Articular chondrocyte of knee joint (primary cell): Measurements from ENCODE around the gene MMP1. TPM values are rescaled to one million over a fixed set of nuclear protein-coding genes. Genes with fewer than 3 reads are reported as not detected.

Experiments
- total RNA-seq: library from RNA; depleted of rRNA; stranded (reverse); fragments of >200 nt; gene quantifications from 2 replicates; pipeline ENCODE4 v1.2.3, GENCODE V29; 2012

Gene MMP1
- total RNA-seq: 13.7 and 21.8 TPM in 2 replicates

DNA sequence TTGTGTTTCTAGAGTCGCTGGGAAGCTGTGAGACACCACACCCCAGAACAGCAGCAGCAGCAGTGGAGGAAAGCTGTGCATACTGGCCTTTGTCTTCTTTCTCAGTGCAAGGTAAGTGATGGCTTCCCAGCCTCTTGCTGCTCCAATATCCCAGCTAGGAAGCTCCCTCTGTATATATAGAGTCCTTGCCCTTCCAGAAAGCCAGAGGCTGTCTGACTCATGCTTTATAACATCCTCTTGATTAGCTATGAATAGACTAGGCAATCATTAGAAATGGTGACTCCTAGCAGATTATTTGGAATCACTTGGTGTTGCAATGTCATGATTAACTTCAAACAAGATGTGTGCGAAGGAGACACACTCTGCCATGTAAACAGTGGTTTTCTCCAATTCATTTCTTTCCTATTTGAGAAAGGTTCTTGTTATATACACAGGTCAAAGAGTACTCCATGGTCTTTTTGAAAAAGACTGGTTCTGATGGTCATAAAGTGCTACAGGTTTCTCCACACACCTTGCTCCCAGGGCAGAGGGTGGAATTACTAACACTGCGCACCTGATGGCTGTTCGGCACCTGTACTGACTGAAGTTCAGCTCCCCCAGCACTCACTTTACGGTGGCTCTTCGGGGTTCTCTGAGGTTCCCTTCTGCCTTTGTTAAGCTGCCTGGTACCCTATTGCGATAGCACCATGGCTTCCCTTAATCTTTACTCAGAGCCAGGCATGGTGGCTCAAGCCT is at the start of gene MMP1:
Gene MMP1, minus strand, starts transcription at position 149 of the 735 bp plus-strand sequence. Its CDS starts 68 bp downstream, at position 81.

DNA sequence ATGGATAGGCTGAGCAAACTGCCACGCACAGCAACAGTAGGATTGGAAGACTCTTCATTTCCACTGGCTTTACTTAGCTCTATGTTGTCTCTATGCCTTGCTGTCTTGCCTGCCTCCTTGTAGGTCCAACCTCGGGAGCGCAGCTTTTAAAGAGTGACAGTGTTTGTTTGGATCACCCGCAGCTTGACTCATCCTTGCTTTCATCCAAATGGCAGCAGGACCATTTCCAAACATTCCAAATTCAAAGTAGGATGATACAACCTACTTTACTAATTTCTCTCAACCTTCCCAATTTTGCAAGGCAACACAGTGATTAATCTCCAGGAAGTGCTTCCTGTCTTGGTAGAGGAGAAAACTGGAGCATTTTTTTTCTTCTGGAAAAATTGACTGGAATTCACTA is 45.5 kb upstream of the MMP1 start, which contains the start of gene MMP3:
Gene MMP3, minus strand, starts transcription at position 121 of the 400 bp plus-strand sequence. Its CDS starts 63 bp downstream, at position 58.

DNA sequence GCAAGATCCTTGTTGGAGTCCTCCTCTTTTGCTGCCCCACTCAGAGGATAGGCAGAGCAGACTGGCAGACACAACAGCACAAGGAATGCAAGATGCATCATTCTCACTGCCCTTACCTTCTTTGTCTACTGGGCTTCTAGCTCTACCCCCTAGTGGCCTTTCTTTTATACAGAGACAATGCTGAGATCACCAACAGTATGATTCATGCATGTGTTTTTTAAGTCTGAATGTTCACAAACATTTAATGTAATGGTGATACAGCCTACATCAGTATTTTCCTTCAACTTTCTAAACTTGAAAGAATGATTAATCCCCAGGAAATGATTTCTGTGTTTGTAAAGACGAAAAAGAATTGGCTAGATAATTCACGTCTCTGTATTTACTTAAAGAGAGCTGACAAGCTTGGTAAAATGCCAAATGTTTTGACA is 17.5 kb downstream of the MMP1 start, which contains the start of gene MMP10:
Gene MMP10, minus strand, starts transcription at position 138 of the 428 bp plus-strand sequence. Its CDS starts 37 bp downstream, at position 101.

Other genes starting within 250 kb of the MMP1 start
- not detected in 2 replicates for gene MMP20, start 172.8 kb downstream of the MMP1 start, total RNA-seq
- gene MMP27, start 92.4 kb downstream of the MMP1 start, total RNA-seq: not detected in 2 replicates
- gene MMP8, start 73.2 kb downstream of the MMP1 start, total RNA-seq: 0.22 TPM in 1 of 2 replicates, not detected in the other
- 0.54 and 0.65 TPM in 2 replicates for gene MMP10, start 17.5 kb downstream of the MMP1 start, total RNA-seq
- 33.3 and 99.6 TPM in 2 replicates for gene MMP3, start 45.4 kb upstream of the MMP1 start, total RNA-seq
- 0.11 and 0.26 TPM in 2 replicates for gene MMP12, start 76.8 kb upstream of the MMP1 start, total RNA-seq
- gene MMP13, start 157.6 kb upstream of the MMP1 start, total RNA-seq: 1.6 and 5.7 TPM in 2 replicates